GM08714 (cell line): ENCODE measurements around the gene MACROD1.

ENCODE experiments used
- H3K4me3 ChIP-seq: fragments of 200-500 bp; sonication (Bioruptor generic); 2 replicates; pipeline ENCODE4 v1.5.1; 2014; ENCODE audit warnings: mild to moderate bottlenecking, low read length, inconsistent platforms
- ZNF274 ChIP-seq: IDR thresholded peaks from 2 replicates; pipeline ENCODE4 v1.6.1; 2012; ENCODE audit warnings: mild to moderate bottlenecking, low read depth, low read length

Gene MACROD1

DNA sequence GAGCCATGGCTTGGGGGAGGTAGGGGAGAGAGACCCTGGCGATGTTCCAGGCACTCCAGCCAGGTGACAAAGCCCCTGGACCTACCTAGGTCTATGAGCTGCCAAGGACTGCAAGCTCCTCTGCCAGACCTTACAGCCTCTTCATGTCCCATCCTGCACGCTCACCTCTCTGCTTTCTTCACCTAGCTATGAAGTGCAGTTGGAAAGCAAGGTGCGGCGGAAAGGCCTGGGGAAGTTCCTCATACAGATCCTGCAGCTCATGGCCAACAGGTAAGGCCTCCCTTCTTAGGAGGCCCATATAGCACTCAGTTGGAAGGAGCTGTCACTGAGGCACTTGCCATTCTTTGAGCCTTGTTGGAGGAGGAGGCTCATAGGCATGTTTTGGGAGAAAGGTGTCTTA, 213.3 kb downstream of the MACROD1 start:
- H3K4me3 ChIP-seq: no peak overlapping the region; the same call in 1 of the 2 replicates
- no peak for TF ChIP-seq ZNF274

DNA sequence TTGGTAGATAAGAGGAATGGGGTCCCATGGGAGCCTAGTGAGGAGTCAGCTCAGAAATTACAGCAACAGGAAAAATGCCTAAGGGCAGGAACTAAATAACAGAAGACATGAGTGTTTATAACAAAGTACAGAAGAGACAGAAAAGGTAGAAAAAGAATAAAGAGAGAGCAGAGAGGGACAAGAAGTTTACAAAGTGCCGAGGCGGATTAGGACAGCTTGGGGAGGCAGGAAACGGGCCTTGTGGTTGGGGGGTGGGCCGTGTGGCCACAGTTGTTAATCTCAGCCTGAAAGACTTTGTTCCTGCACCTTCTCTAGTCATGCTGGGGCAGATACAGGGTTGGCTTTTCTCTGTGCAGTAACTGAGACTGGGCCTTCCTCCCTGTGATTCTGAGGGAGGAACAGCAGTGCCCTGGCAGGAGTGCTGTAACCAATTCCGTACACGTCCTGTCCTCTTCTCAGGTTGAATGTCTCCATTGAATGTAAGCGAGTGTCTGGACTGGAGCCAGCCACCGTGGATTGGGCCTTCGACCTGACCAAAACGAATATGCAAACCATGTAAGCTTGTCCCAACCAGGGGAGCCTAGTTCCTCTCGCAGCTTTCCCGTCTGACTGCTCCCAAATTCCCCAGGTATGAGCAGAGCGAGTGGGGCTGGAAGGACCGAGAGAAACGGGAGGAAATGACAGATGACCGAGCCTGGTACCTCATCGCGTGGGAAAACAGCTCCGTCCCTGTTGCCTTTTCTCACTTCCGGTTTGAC, 214.0 kb downstream of the MACROD1 start:
- H3K4me3 ChIP-seq: peak overlapping the region; percentile 6; the same call in 1 of the 2 replicates
- TF ChIP-seq ZNF274: no peak
